ENCODE data around the gene ABHD17A. TPM values are rescaled to one million over a fixed set of nuclear protein-coding genes. Genes with fewer than 3 reads are reported as not detected.

ABHD17A gene
- total RNA-seq, 1 donor from 2014 or later, result 76.4 TPM

- intact Hi-C loops (cut with DNase I), result no loop called here
- Histone ChIP-seq H3K36me3 (no peaks in the 10 kb centered on the region), H3K4me3 (peak overlapping the region; percentile 72), H3K27ac (no peak overlapping the region), H3K27me3 (ENCODE audit: low read depth) (no peaks in the 10 kb centered on the region), H3K4me1 (peaks cover 73% of the 10 kb centered on the region), H3K9me3 (no peaks in the 10 kb centered on the region)
- TF ChIP-seq CTCF (IDR thresholded peaks at IDR 0.05), result no peak
- no peak for DNase-seq
- ATAC-seq, result no peak
These were observed 24.3 kb downstream of the ABHD17A start for GRCh38 chr19:1860821-1861598.

- Histone ChIP-seq H3K9me3 (no peaks in the 10 kb centered on the region), H3K4me1 (peaks cover 80% of the 10 kb centered on the region), H3K27ac (peak overlapping the region; percentile 24), H3K27me3 (ENCODE audit: low read depth) (no peaks in the 10 kb centered on the region), H3K4me3 (peak overlapping the region; percentile 3), H3K36me3 (no peaks in the 10 kb centered on the region)
- no peak for TF ChIP-seq CTCF (IDR thresholded peaks at IDR 0.05)
- intact Hi-C loops (cut with DNase I), result no loop called here
- no peak for DNase-seq
- ATAC-seq, result no peak
These were observed 25.1 kb downstream of the ABHD17A start for GRCh38 chr19:1860042-1860775.

- ATAC-seq, result no peak
- no peak for TF ChIP-seq CTCF (IDR thresholded peaks at IDR 0.05)
- H3K27me3 ChIP-seq (ENCODE audit: low read depth), result no peaks in the 10 kb centered on the region
- no peak for DNase-seq
- H3K36me3 ChIP-seq, result no peaks in the 10 kb centered on the region
- peaks cover 82% of the 10 kb centered on the region for H3K4me1 ChIP-seq
- no peaks in the 10 kb centered on the region for H3K9me3 ChIP-seq
- no peak overlapping the region for H3K4me3 ChIP-seq
- intact Hi-C loops (cut with DNase I), result no loop called here
- peak overlapping the region; percentile 24 for H3K27ac ChIP-seq
These were observed 25.9 kb downstream of the ABHD17A start for GRCh38 chr19:1859331-1859781.

GRCh38 chr19:1858412-1859081 is 26.7 kb downstream of the ABHD17A start:
- Histone ChIP-seq H3K36me3 (no peaks in the 10 kb centered on the region), H3K9me3 (no peaks in the 10 kb centered on the region), H3K4me1 (peaks cover 90% of the 10 kb centered on the region), H3K27me3 (ENCODE audit: low read depth) (no peaks in the 10 kb centered on the region), H3K4me3 (no peak overlapping the region), H3K27ac (peak overlapping the region; percentile 94)
- TF ChIP-seq CTCF (IDR thresholded peaks at IDR 0.05), result no peak
- no peak for ATAC-seq
- no peak for DNase-seq
- intact Hi-C loops (cut with DNase I), result no loop called here

GRCh38 chr19:1857648-1858326 is 27.5 kb downstream of the ABHD17A start:
- Histone ChIP-seq H3K27ac (peak overlapping the region; percentile 94), H3K36me3 (no peaks in the 10 kb centered on the region), H3K4me1 (peaks cover 98% of the 10 kb centered on the region), H3K4me3 (peak overlapping the region; percentile 60), H3K9me3 (no peaks in the 10 kb centered on the region), H3K27me3 (ENCODE audit: low read depth) (no peaks in the 10 kb centered on the region)
- ATAC-seq (no peak), DNase-seq (peak; percentile 52)
- TF ChIP-seq CTCF (IDR thresholded peaks at IDR 0.05), result no peak
- intact Hi-C loops (cut with DNase I), result no loop called here

All from lower lobe of right lung (tissue), 2 donors.